PC-9 (cell line): ENCODE results near the gene SPATA20. TPM values are rescaled to one million over a fixed set of nuclear protein-coding genes. Genes with fewer than 3 reads are reported as not detected.

Experiments
- BruUV-seq: library from RNA; stranded (reverse); fragments of 400-500 nt; replicated peaks from 2 replicates; lab custom pipeline; 2021; lab: Mats Ljungman, UMichigan
- CTCF ChIA-PET: fragments of 300-600 bp; sonication (Branson Sonifier 250); formaldehyde crosslinking; loops from one replicate; lab custom pipeline; 2022; ENCODE audit warnings: antibody characterized with exemption; lab: Charles Lee
- POLR2A ChIA-PET: fragments of 300-600 bp; sonication (Branson Sonifier 250); formaldehyde crosslinking; loops from one replicate; lab custom pipeline; 2022; ENCODE audit warnings: antibody characterized with exemption; ENCODE audit not compliant: unreplicated experiment; lab: Charles Lee
- DNase-seq, 2 experiments: peaks; one replicate each; pipeline versions ENCODE4 v3.0.0 to v3.0.0-alpha.2; 2015 to 2022; ENCODE audit warnings: mixed read lengths in 1 of 2
- H2AFZ ChIP-seq: fragments of 200-600 bp; sonication (generic); 2 replicates; pipeline ENCODE4 v1.8.1; 2017; ENCODE audit warnings: antibody characterized with exemption
- H3F3A ChIP-seq: fragments of 200-600 bp; sonication (generic); 2 replicates; pipeline ENCODE4 v1.8.1; 2017; ENCODE audit warnings: antibody characterized with exemption, mild to moderate bottlenecking, low read depth; ENCODE audit not compliant: insufficient read depth
- H3K27ac ChIP-seq: fragments of 200-600 bp; sonication (generic); 2 replicates; pipeline ENCODE4 v1.6.1; 2016; ENCODE audit warnings: mixed run types
- H3K27me3 ChIP-seq: fragments of 200-600 bp; sonication (generic); 2 replicates; pipeline ENCODE4 v1.6.1; 2016; ENCODE audit warnings: low read depth, mixed run types; ENCODE audit not compliant: insufficient read depth
- H3K36me3 ChIP-seq: fragments of 200-600 bp; sonication (generic); 2 replicates; pipeline ENCODE4 v1.6.1; 2016; ENCODE audit warnings: low read depth, mixed run types
- H3K4me1 ChIP-seq: fragments of 200-600 bp; sonication (generic); replicated peaks from 2 replicates; pipeline ENCODE4 v1.6.1; 2016; ENCODE audit warnings: mixed run types; ENCODE audit not compliant: insufficient read depth
- H3K4me2 ChIP-seq: fragments of 200-600 bp; sonication (generic); 2 replicates; pipeline ENCODE4 v1.6.1; 2017; ENCODE audit warnings: mixed run types
- H3K4me3 ChIP-seq: fragments of 200-600 bp; sonication (generic); 2 replicates; pipeline ENCODE4 v1.6.1; 2016; ENCODE audit warnings: mixed run types
- H3K79me2 ChIP-seq: fragments of 200-600 bp; sonication (generic); 2 replicates; pipeline ENCODE4 v1.6.1; 2017; ENCODE audit warnings: low read depth, mixed run types
- H3K9me2 ChIP-seq: fragments of 200-600 bp; sonication (generic); 2 replicates; pipeline ENCODE4 v1.8.1; 2017; ENCODE audit warnings: mild to moderate bottlenecking; ENCODE audit not compliant: insufficient read depth
- H3K9me3 ChIP-seq: fragments of 200-600 bp; sonication (generic); 2 replicates; pipeline ENCODE4 v1.8.1; 2016; ENCODE audit warnings: low read depth; ENCODE audit not compliant: insufficient read depth
- H4K20me1 ChIP-seq: fragments of 200-600 bp; sonication (generic); 2 replicates; pipeline ENCODE4 v1.8.1; 2017; ENCODE audit not compliant: insufficient read depth
- CTCF ChIP-seq: fragments of 200-600 bp; sonication (generic); conservative IDR thresholded peaks from 2 replicates; pipeline ENCODE4 v1.6.1; 2017; ENCODE audit warnings: mixed run types, antibody characterized with exemption, mild to moderate bottlenecking, moderate library complexity
- EZH2 ChIP-seq: fragments of 200-600 bp; sonication (generic); IDR thresholded peaks from 2 replicates; pipeline ENCODE4 v1.8.0; 2017; ENCODE audit warnings: antibody characterized with exemption, low read depth
- intact Hi-C: fragments of 100-400 bp; cut with micrococcal nuclease; formaldehyde crosslinking; loops from one replicate; pipeline ENCODE4 v1.10.0; 2022; ENCODE audit not compliant: unreplicated experiment
- total RNA-seq: library from RNA; stranded (reverse); gene quantifications from 2 replicates; pipeline ENCODE4 v1.2.3, GENCODE V29; 2021

The SPATA20 gene
- total RNA-seq, 1 experiment from 2014 or later, result 41.5 TPM

GRCh38 chr17:50565402-50566350 lies 18.7 kb downstream of the SPATA20 start:
- Histone ChIP-seq H3K4me1 (no peaks in the 10 kb centered on the region), H3K9me3 (no peaks in the 10 kb centered on the region), H3K4me3 (no peak overlapping the region), H2AFZ (no peak overlapping the region), H3K4me2 (no peak overlapping the region), H4K20me1 (no peaks in the 10 kb centered on the region), H3K27ac (no peak overlapping the region), H3K79me2 (no peaks in the 10 kb centered on the region), H3F3A (peaks cover 12% of the 10 kb centered on the region; the same call in 1 of the 2 replicates), H3K9me2 (no peaks in the 10 kb centered on the region), H3K36me3 (no peaks in the 10 kb centered on the region), H3K27me3 (peaks cover 37% of the 10 kb centered on the region)
- CTCF ChIA-PET, result interaction anchor here (0.7 kb wide), 1 partner anchor 10 kb away, joined by 3 read pairs; no protein-coding TSS in a partner anchor
- intact Hi-C loops, result no loop called here
- POLR2A ChIA-PET, result no interaction called here
- no TSS peak for BruUV-seq
- DNase-seq, result no peak
- TF ChIP-seq EZH2 (no peak), CTCF (no peak)

GRCh38 chr17:50566886-50567285 lies 19.9 kb downstream of the SPATA20 start:
- H2AFZ ChIP-seq, result no peak overlapping the region
- no peaks in the 10 kb centered on the region for H3K36me3 ChIP-seq
- no peaks in the 10 kb centered on the region for H3K9me2 ChIP-seq
- TF ChIP-seq CTCF (no peak), EZH2 (no peak)
- no peaks in the 10 kb centered on the region for H4K20me1 ChIP-seq
- no peak overlapping the region for H3K27ac ChIP-seq
- H3K9me3 ChIP-seq, result no peaks in the 10 kb centered on the region
- no peak for DNase-seq
- peaks cover 12% of the 10 kb centered on the region; the same call in 1 of the 2 replicates for H3F3A ChIP-seq
- ChIA-PET CTCF (no interaction called here), POLR2A (no interaction called here)
- no peak overlapping the region for H3K4me2 ChIP-seq
- H3K4me1 ChIP-seq, result no peaks in the 10 kb centered on the region
- no peaks in the 10 kb centered on the region for H3K79me2 ChIP-seq
- H3K27me3 ChIP-seq, result peaks cover 37% of the 10 kb centered on the region
- intact Hi-C loops, result no loop called here
- no peak overlapping the region for H3K4me3 ChIP-seq
- BruUV-seq, result no TSS peak

GRCh38 chr17:50568659-50569058 lies 21.7 kb downstream of the SPATA20 start:
- intact Hi-C loops, result no loop called here
- Histone ChIP-seq H3F3A (peaks cover 7% of the 10 kb centered on the region; the same call in 1 of the 2 replicates), H3K4me3 (no peak overlapping the region), H4K20me1 (no peaks in the 10 kb centered on the region), H3K79me2 (no peaks in the 10 kb centered on the region), H3K9me3 (no peaks in the 10 kb centered on the region), H3K4me2 (no peak overlapping the region), H3K9me2 (no peaks in the 10 kb centered on the region), H3K27ac (no peak overlapping the region), H3K36me3 (no peaks in the 10 kb centered on the region), H3K27me3 (peaks cover 21% of the 10 kb centered on the region), H3K4me1 (no peaks in the 10 kb centered on the region), H2AFZ (no peak overlapping the region)
- BruUV-seq, result no TSS peak
- ChIA-PET CTCF (no interaction called here), POLR2A (no interaction called here)
- no peak for TF ChIP-seq CTCF
- TF ChIP-seq EZH2, result no peak
- DNase-seq, result no peak
